ENCODE results near the gene MYH15.

- TF ChIP-seq, protein P1, sequence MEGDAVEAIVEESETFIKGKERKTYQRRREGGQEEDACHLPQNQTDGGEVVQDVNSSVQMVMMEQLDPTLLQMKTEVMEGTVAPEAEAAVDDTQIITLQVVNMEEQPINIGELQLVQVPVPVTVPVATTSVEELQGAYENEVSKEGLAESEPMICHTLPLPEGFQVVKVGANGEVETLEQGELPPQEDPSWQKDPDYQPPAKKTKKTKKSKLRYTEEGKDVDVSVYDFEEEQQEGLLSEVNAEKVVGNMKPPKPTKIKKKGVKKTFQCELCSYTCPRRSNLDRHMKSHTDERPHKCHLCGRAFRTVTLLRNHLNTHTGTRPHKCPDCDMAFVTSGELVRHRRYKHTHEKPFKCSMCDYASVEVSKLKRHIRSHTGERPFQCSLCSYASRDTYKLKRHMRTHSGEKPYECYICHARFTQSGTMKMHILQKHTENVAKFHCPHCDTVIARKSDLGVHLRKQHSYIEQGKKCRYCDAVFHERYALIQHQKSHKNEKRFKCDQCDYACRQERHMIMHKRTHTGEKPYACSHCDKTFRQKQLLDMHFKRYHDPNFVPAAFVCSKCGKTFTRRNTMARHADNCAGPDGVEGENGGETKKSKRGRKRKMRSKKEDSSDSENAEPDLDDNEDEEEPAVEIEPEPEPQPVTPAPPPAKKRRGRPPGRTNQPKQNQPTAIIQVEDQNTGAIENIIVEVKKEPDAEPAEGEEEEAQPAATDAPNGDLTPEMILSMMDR (conservative IDR thresholded peaks at IDR 0.05; ENCODE audit: low read length) = no peak
- TF ChIP-seq EZH2phosphoT487 (IDR thresholded peaks at IDR 0.05; ENCODE audit: borderline replicate concordance, low read depth, low read length) = no peak
These were observed 14.7 kb downstream of the MYH15 start for GRCh38 chr3:108495717-108496116.

Measured in OCI-LY7 (cell line).